ENCODE results near the gene NOM1. TPM values are rescaled to one million over a fixed set of nuclear protein-coding genes. Genes with fewer than 3 reads are reported as not detected.

NOM1 gene
- total and polyA plus RNA-seq, 4 donors: 8.3 to 33.6 (median 16.9) TPM

DNA sequence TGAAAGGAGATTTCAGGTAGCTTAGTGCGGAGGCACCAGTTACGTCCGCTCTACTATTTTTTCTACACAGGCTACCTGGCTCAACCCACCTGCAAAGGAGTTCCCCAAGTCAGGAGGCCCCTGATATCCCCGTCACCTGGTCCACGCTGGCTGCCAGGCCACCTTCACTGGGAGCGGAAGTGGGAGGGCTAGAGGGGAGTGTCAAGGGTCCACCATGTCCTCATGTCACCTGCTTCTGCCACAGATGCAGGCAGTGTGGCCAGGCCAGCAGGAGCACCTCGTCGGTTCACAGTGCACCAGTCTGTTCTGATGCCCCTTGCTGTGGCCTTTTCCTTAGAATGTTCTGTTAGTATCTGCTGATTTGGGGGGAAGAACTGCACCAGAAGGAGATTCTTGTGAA is 16.9 kb downstream of the NOM1 start:
- Histone ChIP-seq H3K27me3 (ENCODE audit: control insufficient read depth in 3 of 3, insufficient read depth in 3 of 3, low read length in 2 of 3) (no peaks in the 10 kb centered on the region), H3K9ac (ENCODE audit: insufficient read depth in 1 of 2, low read length in 2 of 2) (no peak overlapping the region), H3K36me3 (ENCODE audit: control insufficient read depth in 4 of 4, insufficient read depth in 4 of 4, low read length in 4 of 4) (peaks cover 37 to 43% (median 40%) of the 10 kb centered on the region in 4 donors), H3K4me1 (ENCODE audit: control insufficient read depth in 5 of 5, insufficient read depth in 5 of 5, low read length in 5 of 5) (no peaks in the 10 kb centered on the region), H3K9me3 (ENCODE audit: control insufficient read depth in 4 of 4, insufficient read depth in 3 of 4, low read length in 3 of 4) (no peaks in the 10 kb centered on the region), H3K27ac (ENCODE audit: low read depth in 1 of 2, low read length in 1 of 2) (no peak overlapping the region), H3K4me3 (no peak overlapping the region)
- WGBS, 2 donors: 96% methylated on average over 8 of the region's 8 CpGs
- ATAC-seq (ENCODE audit: insufficient read depth, low FRiP score): no peak
- DNase-seq: no peak
- no peak for TF ChIP-seq CTCF (IDR thresholded peaks at IDR 0.05; ENCODE audit: control extremely low read depth, extremely low read depth)

- no peak for TF ChIP-seq CTCF (IDR thresholded peaks at IDR 0.05; ENCODE audit: control extremely low read depth, extremely low read depth)
- DNase-seq (no peak), ATAC-seq (ENCODE audit: insufficient read depth, low FRiP score) (no peak)
- WGBS, 2 donors: 92 to 96% methylated on average over 27 of the region's 27 CpGs
- no peak overlapping the region for H3K9ac ChIP-seq (ENCODE audit: insufficient read depth in 1 of 2, low read length in 2 of 2)
- H3K4me3 ChIP-seq: no peak overlapping the region
- peaks cover 29 to 37% (median 33%) of the 10 kb centered on the region in 4 donors for H3K36me3 ChIP-seq (ENCODE audit: control insufficient read depth in 4 of 4, insufficient read depth in 4 of 4, low read length in 4 of 4)
- no peaks in the 10 kb centered on the region for H3K4me1 ChIP-seq (ENCODE audit: control insufficient read depth in 5 of 5, insufficient read depth in 5 of 5, low read length in 5 of 5)
- no peak overlapping the region for H3K27ac ChIP-seq (ENCODE audit: low read depth in 1 of 2, low read length in 1 of 2)
- H3K27me3 ChIP-seq (ENCODE audit: control insufficient read depth in 3 of 3, insufficient read depth in 3 of 3, low read length in 2 of 3): no peaks in the 10 kb centered on the region
- H3K9me3 ChIP-seq (ENCODE audit: control insufficient read depth in 4 of 4, insufficient read depth in 3 of 4, low read length in 3 of 4): no peaks in the 10 kb centered on the region
These were observed 18.7 kb downstream of the NOM1 start for GRCh38 chr7:156968183-156968582.

GRCh38 chr7:156969972-156970420 is 20.5 kb downstream of the NOM1 start:
- no peak overlapping the region for H3K27ac ChIP-seq (ENCODE audit: low read depth in 1 of 2, low read length in 1 of 2)
- no peak for TF ChIP-seq CTCF (IDR thresholded peaks at IDR 0.05; ENCODE audit: control extremely low read depth, extremely low read depth)
- H3K9me3 ChIP-seq (ENCODE audit: control insufficient read depth in 4 of 4, insufficient read depth in 3 of 4, low read length in 3 of 4): no peaks in the 10 kb centered on the region
- no peak overlapping the region for H3K9ac ChIP-seq (ENCODE audit: insufficient read depth in 1 of 2, low read length in 2 of 2)
- ATAC-seq (ENCODE audit: insufficient read depth, low FRiP score): no peak
- H3K4me1 ChIP-seq (ENCODE audit: control insufficient read depth in 5 of 5, insufficient read depth in 5 of 5, low read length in 5 of 5): no peaks in the 10 kb centered on the region
- DNase-seq: peak in 2 of 3 donors; percentile 11 to 12
- WGBS, 2 donors: 85 to 90% methylated on average over 3 of the region's 3 CpGs
- H3K27me3 ChIP-seq (ENCODE audit: control insufficient read depth in 3 of 3, insufficient read depth in 3 of 3, low read length in 2 of 3): no peaks in the 10 kb centered on the region
- peaks cover 19 to 29% (median 22%) of the 10 kb centered on the region in 4 donors for H3K36me3 ChIP-seq (ENCODE audit: control insufficient read depth in 4 of 4, insufficient read depth in 4 of 4, low read length in 4 of 4)
- H3K4me3 ChIP-seq: no peak overlapping the region

- no peak overlapping the region for H3K27ac ChIP-seq (ENCODE audit: low read depth in 1 of 2, low read length in 1 of 2)
- TF ChIP-seq CTCF (IDR thresholded peaks at IDR 0.05; ENCODE audit: control extremely low read depth, extremely low read depth): no peak
- H3K4me3 ChIP-seq: no peak overlapping the region
- no peak overlapping the region for H3K9ac ChIP-seq (ENCODE audit: insufficient read depth in 1 of 2, low read length in 2 of 2)
- no peak for DNase-seq
- no peaks in the 10 kb centered on the region for H3K4me1 ChIP-seq (ENCODE audit: control insufficient read depth in 5 of 5, insufficient read depth in 5 of 5, low read length in 5 of 5)
- ATAC-seq (ENCODE audit: insufficient read depth, low FRiP score): no peak
- WGBS, 2 donors: 95 to 96% methylated on average over 5 of the region's 5 CpGs
- peaks cover 0 to 5% (median 3%) of the 10 kb centered on the region in 4 donors for H3K9me3 ChIP-seq (ENCODE audit: control insufficient read depth in 4 of 4, insufficient read depth in 3 of 4, low read length in 3 of 4)
- peaks cover 6 to 13% (median 9%) of the 10 kb centered on the region in 4 donors for H3K36me3 ChIP-seq (ENCODE audit: control insufficient read depth in 4 of 4, insufficient read depth in 4 of 4, low read length in 4 of 4)
- H3K27me3 ChIP-seq (ENCODE audit: control insufficient read depth in 3 of 3, insufficient read depth in 3 of 3, low read length in 2 of 3): no peaks in the 10 kb centered on the region
These were observed 26.1 kb downstream of the NOM1 start for GRCh38 chr7:156975620-156976019.
